Measurements from ENCODE around the gene MRPS34.

The MRPS34 gene

DNA sequence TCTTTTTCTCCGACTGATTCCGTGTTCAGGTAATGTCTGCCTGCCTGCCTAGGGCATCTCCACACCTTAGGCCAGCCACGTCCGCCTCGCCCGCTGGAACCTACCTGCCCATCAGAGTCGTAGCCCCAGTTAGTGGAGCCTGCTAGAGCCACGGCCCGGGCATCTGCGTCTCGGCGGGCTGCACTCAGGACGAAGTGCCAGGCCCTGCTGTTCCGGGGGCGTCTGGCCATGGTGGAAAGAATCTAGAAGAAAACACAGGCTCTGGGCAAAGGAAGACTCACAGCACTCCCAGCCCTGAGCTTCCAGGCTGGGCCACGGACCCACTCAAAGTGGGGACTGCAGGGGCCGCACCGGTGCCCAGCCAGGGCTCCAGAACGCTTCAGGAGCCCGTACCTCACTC lies 8.3 kb upstream of the MRPS34 start:
- no peak for DNase-seq

DNA sequence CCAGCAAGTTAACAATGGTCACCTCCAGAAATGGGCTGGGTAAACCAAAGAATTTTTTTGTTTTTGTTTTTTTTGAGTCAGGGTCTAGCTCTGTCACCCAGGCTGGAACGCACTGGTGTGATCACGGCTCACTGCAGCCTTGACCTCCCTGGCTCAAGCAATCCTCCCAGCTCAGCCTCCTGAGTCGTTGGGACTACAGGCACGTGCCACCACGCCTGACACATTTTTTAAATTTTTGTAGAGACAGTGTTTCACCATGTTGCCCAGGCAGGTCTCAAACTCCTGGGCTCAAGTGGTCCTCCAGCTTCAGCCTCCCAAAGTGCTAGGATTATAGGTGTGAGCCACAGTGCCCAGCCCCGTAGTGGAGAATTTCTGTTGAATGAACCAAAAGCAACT lies 7.7 kb upstream of the MRPS34 start:
- no peak for DNase-seq

DNA sequence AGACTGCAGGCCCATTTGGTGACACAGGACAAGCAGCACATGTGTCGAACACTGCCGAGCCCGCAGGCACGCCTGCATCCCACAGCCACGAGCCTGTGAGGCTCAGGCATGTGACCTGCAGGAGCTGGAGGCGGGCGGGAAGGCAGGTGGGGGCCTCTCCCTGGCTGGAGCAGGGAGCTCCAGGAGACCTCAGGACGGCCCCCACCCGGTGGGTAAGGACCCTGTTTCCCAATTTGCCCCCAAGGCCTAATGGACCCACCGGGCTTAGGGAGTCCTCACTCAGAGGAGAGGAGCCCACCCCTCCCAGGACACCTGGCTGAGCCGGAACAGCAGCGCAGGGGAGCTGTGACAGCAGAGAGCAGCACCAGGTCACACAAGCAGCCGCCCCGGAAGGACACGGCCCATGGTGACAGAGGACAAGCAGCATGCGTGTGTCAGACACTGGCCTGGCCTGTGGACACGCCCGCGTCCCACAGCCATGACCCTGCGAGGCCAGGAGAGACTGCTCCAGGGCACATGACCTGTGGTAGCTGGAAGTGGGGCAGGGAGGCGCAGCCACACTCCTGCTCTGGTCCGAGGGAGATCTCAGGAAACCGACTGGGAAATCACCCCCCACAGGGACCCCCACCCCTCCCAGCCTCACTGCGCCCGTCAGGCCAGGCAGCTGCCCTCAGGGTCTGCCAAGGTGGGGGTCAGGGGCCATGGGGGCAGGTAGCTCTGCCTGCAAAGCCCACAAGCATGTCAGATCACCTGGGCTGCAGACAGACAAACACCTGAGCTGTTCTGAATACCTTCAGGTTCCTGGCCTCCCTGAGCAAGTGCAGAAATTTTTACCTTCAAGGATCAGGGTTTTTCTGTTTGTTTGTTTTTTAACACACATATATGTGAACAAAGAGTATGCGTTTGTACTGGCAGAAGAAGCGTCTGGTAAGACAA lies 7.1 kb upstream of the MRPS34 start:
- DNase-seq: no peak

- DNase-seq: no peak
Observed at GRCh38 chr16:1779234-1779701, 6.3 kb upstream of the MRPS34 start.

- DNase-seq: no peak
Observed at GRCh38 chr16:1778200-1779179, 5.6 kb upstream of the MRPS34 start.

- no peak for DNase-seq
Observed at GRCh38 chr16:1777375-1778199, 4.7 kb upstream of the MRPS34 start.

DNA sequence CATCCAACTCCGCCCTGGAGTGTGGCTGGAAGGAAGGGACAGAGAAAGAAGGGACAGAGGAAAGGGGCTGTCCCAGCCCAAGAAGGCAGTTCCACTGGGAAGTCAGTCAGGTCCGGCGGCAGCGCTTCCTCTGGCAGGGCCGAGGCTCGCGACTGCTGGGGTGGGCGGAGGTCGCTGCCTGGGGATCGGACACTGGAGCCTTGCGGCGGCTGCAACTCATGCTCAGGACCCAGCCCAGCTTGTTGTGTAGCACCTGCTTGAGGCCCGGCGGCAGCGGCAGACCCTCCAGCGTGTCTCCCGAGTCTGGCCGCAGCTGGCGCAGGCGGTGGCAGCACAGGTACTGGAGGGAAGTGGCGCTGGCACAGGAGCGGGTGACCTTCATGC lies 4.0 kb upstream of the MRPS34 start:
- no peak for DNase-seq

- DNase-seq: no peak
Observed at GRCh38 chr16:1776672-1776955, 3.7 kb upstream of the MRPS34 start.

DNA sequence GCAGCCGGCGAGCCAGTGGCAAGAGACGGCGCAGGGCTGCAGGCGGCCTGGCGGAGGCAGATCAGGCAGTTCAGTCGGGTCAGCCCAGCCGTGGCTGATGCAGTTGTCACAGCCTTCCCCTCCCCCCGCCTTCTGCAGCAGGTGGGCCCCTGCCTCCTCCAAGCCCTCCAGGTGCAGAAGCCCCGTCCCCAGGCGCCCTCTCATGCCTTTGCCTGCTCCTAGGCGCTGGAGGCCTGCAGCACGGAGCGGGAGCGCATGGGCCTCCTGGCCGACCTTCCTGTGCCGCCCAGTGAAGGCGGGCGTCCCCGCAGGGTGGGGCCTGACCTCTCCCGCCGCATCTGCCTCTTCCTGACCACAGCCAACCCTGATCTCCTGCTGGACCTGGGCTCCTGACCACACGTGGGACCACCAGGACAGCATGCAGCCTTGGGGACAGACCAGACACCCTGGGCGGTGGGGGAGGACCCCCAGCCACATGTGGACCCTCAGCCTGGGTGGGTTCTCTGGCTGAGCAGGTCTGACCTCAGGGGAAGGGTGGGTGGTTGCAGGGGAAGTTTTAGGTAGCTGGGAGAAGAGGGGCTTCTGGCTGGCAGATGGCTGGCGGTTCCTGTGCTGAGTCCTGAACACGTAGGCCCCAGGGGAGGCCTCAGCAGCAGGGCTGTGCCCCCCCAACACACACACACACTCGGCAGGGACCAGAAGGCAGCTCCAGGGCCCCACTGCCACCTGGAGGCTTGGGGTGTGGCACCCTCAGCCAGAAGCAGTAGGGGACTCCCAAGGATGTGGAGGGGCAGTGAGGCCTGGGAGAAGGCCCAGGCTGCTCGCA lies 3.1 kb upstream of the MRPS34 start:
- no peak for DNase-seq

- no peak for DNase-seq
Observed at GRCh38 chr16:1775006-1775845, 2.3 kb upstream of the MRPS34 start.

DNA sequence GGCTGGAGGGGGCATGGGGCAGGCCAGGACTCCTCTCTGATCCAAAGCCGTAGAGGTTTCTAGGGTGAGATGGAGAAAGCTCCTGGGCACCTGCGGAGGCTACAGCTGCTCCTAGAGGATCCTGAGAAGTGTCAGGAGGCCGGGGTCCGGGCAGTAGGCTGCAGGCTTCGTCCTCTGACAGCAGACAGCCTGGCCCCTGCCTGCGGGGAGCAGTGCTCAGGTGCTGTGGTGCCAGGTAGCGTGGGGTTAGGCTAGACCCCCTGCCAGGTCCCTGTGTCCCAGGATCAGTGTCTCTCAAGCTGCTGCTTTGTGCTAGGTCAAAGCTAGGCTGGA lies 1.5 kb upstream of the MRPS34 start:
- DNase-seq: no peak

DNA sequence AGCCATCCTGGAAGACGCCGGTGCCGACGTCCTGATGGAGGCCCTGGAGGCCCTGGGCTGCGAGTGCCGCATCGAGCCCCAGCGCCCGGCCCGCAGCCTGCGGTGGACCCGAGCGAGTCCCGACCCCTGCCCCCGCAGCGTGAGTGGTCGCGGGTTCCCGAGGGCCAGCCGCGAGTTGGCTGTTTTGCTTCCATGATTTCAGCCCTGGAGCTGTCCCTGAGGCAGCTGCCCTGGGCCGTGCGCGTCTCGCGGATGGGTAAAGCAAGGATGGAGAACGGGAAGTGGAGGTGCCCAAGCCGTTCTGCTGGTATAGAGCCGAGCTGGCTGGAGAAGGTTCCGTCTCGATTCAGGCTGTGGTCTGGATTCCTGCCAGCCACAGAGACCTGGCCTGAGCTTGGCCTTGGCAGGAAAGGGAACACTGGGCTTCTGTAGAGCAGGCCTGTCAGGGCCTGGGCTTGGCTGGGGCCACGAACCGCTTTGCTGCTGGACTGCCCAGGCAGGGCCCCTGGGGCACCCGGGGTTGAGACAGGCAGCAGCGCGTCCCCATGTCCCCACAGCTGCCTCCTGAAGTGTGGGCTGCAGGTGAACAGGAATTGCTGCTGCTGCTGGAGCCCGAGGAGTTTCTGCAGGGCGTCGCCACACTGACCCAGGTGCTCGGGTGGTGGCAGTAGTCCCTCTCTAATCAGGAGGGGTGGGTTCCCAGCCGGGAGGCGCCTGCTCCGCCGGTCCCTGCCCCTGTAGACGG lies 941 bp upstream of the MRPS34 start:
- peak; percentile 60 for DNase-seq

DNA sequence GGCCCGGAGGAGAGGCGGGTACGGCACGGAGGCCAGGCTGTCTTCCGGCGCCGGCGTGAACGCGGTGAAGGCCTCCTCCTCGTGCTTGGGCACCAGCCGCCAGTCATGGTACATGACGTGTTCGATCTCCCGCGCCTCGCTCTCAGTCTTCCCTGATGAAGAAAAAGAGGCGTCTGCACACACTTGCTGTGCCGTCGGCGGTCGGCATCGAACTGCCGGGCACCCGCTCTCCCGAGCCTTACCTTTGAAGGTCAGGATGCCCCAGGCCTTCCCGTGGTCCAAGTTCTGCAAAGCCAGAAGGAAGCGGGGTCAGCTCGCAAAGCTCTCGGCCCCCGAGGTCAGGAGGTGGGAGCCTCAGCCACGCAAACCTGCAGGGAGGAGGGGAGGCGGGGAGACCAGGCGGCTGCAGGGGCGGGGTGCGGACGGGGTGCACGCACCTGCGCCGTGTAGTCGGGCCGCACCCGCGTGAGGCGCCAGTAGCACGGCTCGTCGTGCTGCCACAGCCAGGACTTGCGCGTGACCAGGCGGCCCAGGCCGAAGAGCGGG lies 499 bp downstream of the MRPS34 start, which contains the start of gene EME2:
Gene EME2, plus strand, starts transcription at position 449 of the 546 bp plus-strand sequence. CDS start 418 bp downstream, outside the sequence.
- peak; percentile 64 for DNase-seq

DNA sequence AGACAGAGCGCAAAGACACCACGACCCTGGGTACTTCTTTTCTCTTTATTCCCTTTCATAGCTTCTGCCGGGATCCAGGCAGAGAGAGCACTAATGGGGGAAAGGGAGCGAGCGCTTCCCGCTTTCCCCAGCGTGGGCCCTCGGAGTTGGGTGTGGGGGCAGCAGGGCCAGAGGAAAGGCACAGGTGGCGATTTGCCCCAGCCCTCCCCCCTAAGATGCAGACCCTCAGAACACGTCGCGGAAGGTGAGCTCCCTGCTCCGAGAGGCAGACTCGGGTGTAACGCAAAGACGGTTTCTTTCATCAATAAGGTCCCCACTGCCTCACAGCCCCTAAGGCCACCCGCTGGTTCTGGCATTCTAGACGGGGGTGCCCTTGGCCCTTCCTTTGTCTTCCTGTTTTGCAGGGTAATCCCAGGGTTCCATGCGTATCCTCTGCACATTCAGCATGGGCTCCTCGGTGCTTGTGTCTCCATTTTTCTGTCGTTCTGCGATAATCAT lies 1.0 kb downstream of the MRPS34 start:
- DNase-seq: no peak

DNA sequence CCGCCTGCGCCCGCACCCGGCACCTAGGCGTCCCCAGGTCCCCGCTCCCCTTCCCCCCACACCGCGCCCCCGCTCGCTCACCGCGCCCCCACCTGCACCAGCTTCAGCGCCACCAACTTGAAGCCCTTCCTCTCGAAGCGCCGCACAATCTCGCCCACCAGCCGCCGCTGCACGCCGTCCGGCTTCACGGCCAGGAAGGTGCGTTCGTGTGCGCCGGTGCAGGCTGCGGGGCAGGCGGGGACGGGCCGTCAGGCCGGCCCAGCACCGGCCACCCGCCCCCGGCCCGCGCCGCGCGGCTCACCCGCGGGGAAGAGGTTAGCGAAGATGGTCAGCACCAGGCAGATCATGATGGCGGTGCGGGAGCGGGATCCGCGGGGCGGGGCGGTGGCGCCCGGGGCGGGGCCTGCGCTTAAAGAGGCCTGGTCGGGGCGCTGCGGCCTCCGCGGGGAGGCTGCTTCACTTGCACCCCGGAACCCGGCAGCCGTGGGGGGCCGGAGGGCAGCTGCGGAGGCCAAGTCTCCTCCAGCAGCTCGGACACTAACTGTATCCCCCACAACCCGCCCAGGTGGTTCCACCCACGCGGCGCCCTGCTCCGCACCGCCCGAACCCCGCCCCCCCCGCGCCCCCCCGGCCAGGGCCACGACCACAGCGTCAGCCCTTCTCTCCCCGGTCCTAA lies 1.6 kb downstream of the MRPS34 start, which contains the start of gene NME3:
Gene NME3, minus strand, starts transcription at position 356 of the 676 bp plus-strand sequence. Its CDS starts 9 bp downstream, at position 347.
- DNase-seq: peak; percentile 69

DNA sequence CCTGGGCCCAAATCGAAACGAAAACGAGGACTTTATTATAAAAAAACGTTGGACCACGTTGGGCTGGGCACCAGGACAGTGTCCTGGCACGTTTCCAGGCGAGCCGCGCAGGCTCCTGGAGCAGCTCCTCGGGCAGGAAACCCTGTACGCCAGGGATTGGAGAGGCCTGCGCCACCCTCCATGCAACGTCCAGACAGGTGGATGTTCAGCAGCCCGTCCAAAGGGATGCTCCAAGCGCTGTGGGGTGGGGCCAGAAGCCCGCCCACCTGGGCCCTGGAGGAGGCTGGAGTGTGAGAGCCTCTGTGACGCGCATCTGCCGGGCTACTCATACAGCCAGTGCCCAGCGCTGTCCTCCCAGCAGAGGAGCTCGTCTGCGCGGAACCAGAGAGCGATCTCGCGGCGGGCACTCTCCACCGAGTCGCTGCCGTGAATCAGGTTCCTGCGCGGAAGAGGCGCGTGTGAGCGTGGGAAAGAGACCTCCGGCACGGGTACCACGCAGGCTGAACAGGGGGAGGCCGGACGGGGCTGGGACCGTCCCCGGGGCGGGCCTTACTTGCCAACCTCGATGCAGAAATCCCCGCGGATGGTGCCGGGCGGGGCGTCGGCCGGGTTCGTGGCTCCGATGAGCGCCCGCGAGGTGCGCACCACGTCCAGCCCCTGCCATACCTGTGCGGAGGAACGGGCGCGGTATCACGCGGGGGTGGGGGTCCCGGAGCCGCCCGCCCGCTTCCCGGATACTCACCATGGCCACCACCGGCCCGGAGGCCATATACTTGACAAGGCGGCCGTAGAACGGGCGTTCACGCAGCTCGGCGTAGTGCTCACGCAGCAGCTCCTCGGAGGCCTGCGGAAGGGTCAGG lies 2.4 kb downstream of the MRPS34 start:
- DNase-seq: peak; percentile 30

- DNase-seq: no peak
Observed at GRCh38 chr16:1769402-1770300, 3.3 kb downstream of the MRPS34 start.

Measured in hematopoietic multipotent progenitor cell treated with erythropoietin and hydrocortisone succinate and interleukin-3 and kit ligand, for 8 days (in vitro differentiated cells).